Measurements from ENCODE around the gene ERN1. TPM values are rescaled to one million over a fixed set of nuclear protein-coding genes. Genes with fewer than 3 reads are reported as not detected.

The ERN1 gene
- total and polyA plus RNA-seq, 8 donors = 10.6 to 45.0 (median 11.5) TPM

DNA sequence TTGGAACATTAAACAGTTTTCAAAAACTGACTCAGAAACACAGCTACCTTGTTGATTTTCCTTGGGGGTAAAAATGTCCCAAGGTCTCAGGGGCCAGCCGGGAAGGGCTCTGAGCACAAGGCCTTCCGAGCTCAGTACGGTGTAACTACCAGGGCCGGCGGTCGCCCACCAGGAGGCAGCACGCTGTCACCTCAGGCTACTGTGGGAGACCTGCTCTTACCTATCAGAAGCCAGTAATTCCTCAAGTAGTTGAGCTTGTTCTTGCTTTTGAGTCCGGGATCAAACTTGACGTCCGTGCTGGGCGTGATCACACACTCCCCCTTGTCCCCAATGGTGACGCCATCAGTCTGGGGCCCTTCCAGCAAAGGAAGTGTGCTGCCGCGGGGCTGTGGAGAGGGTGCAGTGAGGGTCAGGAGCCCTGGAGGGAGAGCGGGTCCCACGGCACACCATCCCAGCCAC, 66.1 kb downstream of the ERN1 start:
- no peak overlapping the region for H3K4me3 ChIP-seq
- intact Hi-C loops (cut with DNase I) = loop anchor here in 1 of 2 donors (10.0 kb wide), 1 partner anchor 71 kb away; the partner anchor contains the start of gene ERN1
- H3K27ac ChIP-seq = peak overlapping the region in 1 of 2 donors; percentile 58
- peaks cover 0 to 2% of the 10 kb centered on the region in 2 donors for H3K9me3 ChIP-seq
- DNase-seq = peak; percentile 31 to 94 (median 77)
- ATAC-seq = peak; percentile 94
- peaks cover 0 to 42% of the 10 kb centered on the region in 2 donors for H3K4me1 ChIP-seq
- peaks cover 0 to 85% of the 10 kb centered on the region in 2 donors for H3K36me3 ChIP-seq
- TF ChIP-seq, protein P1, sequence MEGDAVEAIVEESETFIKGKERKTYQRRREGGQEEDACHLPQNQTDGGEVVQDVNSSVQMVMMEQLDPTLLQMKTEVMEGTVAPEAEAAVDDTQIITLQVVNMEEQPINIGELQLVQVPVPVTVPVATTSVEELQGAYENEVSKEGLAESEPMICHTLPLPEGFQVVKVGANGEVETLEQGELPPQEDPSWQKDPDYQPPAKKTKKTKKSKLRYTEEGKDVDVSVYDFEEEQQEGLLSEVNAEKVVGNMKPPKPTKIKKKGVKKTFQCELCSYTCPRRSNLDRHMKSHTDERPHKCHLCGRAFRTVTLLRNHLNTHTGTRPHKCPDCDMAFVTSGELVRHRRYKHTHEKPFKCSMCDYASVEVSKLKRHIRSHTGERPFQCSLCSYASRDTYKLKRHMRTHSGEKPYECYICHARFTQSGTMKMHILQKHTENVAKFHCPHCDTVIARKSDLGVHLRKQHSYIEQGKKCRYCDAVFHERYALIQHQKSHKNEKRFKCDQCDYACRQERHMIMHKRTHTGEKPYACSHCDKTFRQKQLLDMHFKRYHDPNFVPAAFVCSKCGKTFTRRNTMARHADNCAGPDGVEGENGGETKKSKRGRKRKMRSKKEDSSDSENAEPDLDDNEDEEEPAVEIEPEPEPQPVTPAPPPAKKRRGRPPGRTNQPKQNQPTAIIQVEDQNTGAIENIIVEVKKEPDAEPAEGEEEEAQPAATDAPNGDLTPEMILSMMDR (IDR thresholded peaks at IDR 0.05) = peak; percentile 33 to 65
- H3K27me3 ChIP-seq = no peaks in the 10 kb centered on the region

DNA sequence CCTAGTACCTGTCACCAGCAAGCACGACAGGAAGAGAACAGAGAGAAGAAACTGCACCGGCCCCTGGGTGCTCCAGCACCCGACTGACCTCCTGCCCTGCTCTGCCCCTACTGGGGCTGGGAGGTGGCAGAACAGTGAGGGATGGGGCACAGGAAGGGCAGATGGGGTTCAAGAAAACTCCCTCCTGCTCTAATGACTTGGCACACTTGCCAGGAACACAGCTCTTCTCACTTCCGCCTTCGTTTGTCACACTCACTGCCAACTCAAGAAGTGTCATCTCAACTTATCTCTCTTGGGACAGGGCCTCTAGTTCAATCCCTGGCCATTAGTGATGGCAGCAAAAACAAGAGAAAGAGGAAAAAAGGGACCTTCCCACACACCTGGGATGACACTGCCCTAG, 66.9 kb downstream of the ERN1 start:
- Histone ChIP-seq H3K9me3 (no peaks in the 10 kb centered on the region), H3K27ac (peak overlapping the region in 1 of 2 donors; percentile 58), H3K4me1 (peaks cover 0 to 42% of the 10 kb centered on the region in 2 donors), H3K27me3 (no peaks in the 10 kb centered on the region), H3K36me3 (peaks cover 0 to 85% of the 10 kb centered on the region in 2 donors), H3K4me3 (no peak overlapping the region)
- no peak for ATAC-seq
- DNase-seq = no peak
- intact Hi-C loops (cut with DNase I) = loop anchor here in 1 of 2 donors (10.0 kb wide), 1 partner anchor 72 kb away; the partner anchor contains the start of gene ERN1
- TF ChIP-seq, protein P1 (IDR thresholded peaks at IDR 0.05) = no peak

DNA sequence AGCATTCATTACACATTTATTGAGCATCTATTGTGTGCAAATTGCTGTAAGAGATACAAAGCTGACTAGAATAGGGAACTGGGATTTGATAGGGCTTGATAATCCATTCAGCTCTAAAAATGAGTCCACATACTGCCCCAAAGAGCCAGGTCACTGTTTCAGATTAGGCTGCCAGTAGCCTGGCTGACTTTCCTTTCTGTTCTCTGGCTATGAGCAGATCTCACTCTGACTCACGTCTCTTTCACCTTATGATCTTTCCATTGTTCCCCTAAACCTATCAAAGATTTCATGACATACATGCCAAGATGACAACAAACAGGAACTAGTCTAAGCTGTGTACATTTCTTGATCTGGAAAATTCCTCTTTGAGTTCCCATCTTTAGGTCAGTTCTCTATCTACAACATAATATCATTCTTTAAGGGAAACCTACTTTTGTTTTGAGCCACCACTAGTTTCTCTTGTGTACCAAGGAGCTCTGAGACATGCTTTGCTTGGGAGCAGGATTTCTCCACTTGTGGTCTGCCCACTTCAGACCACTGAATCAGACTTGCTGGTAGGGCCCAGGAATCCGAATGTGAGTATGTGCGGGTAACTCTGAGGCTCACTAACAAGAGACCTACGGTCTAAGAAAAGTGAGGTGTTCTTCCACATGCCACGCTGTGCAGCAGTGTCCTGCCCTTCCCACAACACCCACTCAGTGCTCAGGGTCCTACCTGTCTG, 68.6 kb downstream of the ERN1 start:
- intact Hi-C loops (cut with DNase I) = loop anchor here in 1 of 2 donors (10.0 kb wide), 1 partner anchor 73 kb away; the partner anchor contains the start of gene ERN1
- TF ChIP-seq, protein P1 (IDR thresholded peaks at IDR 0.05) = no peak
- H3K27me3 ChIP-seq = no peaks in the 10 kb centered on the region
- peaks cover 0 to 42% of the 10 kb centered on the region in 2 donors for H3K4me1 ChIP-seq
- DNase-seq (no peak), ATAC-seq (no peak)
- H3K4me3 ChIP-seq = no peak overlapping the region
- peaks cover 0 to 85% of the 10 kb centered on the region in 2 donors for H3K36me3 ChIP-seq
- H3K27ac ChIP-seq = peak overlapping the region in 1 of 2 donors; percentile 34
- H3K9me3 ChIP-seq = no peaks in the 10 kb centered on the region

DNA sequence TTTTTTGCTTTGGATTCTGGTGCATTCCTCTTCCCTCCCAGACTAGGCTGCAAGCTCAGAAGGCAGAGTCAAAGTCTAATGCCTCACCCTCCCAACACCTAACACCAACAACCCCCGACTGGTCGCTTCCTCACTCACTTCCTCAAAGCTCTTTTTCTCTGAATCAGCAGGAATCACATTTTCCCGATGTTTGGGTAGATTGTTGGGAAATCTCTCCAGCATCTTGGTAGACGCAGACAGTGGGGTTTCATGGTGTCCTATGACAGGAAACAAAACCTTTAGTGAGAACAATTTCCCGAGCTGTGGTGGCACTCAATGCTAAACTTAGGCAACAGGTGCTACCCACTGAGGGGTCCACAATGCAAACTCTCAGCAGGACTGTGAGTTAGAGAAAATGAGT, 69.6 kb downstream of the ERN1 start:
- Histone ChIP-seq H3K9me3 (no peaks in the 10 kb centered on the region), H3K4me3 (no peak overlapping the region), H3K27ac (peak overlapping the region in 1 of 2 donors; percentile 34), H3K36me3 (peaks cover 0 to 85% of the 10 kb centered on the region in 2 donors), H3K27me3 (no peaks in the 10 kb centered on the region), H3K4me1 (peaks cover 0 to 42% of the 10 kb centered on the region in 2 donors)
- DNase-seq (no peak), ATAC-seq (no peak)
- intact Hi-C loops (cut with DNase I) = loop anchor here in 1 of 2 donors (10.0 kb wide), 1 partner anchor 74 kb away; the partner anchor contains the start of gene ERN1
- TF ChIP-seq, protein P1 (IDR thresholded peaks at IDR 0.05) = no peak

DNA sequence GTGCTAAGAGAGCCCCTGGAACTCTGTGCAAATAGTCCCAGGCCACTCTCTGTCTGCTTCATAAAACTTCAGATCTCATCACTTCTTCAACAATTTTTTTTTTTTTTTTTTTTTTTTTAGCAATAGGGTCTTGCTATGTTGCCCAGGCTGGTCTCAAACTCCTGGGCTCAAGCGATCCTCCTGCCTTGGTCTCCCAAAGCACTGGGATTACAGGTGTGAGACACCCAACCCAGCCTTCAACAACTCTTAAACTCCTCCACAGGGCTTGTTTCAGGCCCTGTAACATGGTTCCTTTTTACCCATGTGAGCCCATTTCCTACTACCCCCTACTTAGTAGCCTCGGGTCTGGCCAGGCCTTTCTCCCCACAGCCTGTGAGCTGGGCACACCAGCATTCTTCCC, 70.2 kb downstream of the ERN1 start:
- Histone ChIP-seq H3K9me3 (no peaks in the 10 kb centered on the region), H3K27me3 (no peaks in the 10 kb centered on the region), H3K36me3 (peaks cover 0 to 85% of the 10 kb centered on the region in 2 donors), H3K4me1 (peaks cover 0 to 42% of the 10 kb centered on the region in 2 donors), H3K27ac (no peak overlapping the region), H3K4me3 (no peak overlapping the region)
- TF ChIP-seq, protein P1 (IDR thresholded peaks at IDR 0.05) = no peak
- DNase-seq = no peak
- ATAC-seq = no peak
- intact Hi-C loops (cut with DNase I) = loop anchor here in 1 of 2 donors (10.0 kb wide), 1 partner anchor 75 kb away; the partner anchor contains the start of gene ERN1
